Stimulated activated CD8-positive, alpha-beta memory T cell treated with anti-CD3 and anti-CD28 coated beads, Interleukin-15, amount 100 ng/mL, for 48 hours (primary cell): ENCODE data around the gene MYLK.
"Not testable (repeated sequence)": the region's sequence is repeated elsewhere in the genome, so short reads cannot be mapped to it uniquely, and the experiment has no call there.

Experiments
- DNase-seq, 2 donors: peaks; one replicate each; pipeline ENCODE4 v3.0.0-alpha.2; 2020; ENCODE audit warnings: low read depth in 2 of 2

Gene MYLK

DNA sequence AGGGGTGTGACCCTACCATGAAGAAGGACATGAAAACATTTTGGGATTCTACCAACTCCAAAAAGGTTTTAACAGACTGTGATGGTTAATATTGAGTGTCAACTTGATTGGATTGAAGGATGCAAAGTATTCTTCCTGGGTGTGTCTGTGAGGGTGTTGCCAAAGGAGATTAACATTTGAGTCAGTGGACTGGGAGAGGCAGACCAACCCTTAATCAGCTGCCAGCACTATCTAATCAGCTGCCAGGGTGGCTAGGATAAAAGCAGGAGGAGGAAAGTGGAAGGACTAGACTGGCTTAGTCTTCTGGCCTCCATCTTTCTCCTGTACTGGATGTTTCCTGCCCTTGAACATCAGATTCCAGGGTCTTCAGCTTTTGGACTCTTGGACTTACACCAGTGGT, 283.3 kb downstream of the MYLK start:
- DNase-seq = not testable (repeated sequence)

DNA sequence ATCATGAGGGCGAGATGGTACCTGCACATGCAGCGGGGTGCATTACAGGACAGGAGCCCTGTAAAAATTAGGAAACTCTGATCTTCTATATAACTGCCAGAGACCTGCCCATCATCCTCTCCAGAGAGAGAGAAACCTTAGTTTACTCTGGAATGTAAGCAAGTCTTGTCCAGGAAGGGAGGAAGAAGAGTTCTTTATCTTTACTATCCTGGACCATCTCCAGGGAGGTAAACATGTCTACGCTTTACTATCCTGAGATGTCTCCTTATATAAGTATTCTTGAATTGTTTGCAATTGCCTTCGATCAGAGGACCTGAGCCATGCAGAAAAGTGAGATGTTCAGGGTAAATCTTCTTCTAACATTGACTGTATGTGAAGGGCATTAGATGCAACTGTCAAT, 286.6 kb downstream of the MYLK start:
- DNase-seq = no peak

DNA sequence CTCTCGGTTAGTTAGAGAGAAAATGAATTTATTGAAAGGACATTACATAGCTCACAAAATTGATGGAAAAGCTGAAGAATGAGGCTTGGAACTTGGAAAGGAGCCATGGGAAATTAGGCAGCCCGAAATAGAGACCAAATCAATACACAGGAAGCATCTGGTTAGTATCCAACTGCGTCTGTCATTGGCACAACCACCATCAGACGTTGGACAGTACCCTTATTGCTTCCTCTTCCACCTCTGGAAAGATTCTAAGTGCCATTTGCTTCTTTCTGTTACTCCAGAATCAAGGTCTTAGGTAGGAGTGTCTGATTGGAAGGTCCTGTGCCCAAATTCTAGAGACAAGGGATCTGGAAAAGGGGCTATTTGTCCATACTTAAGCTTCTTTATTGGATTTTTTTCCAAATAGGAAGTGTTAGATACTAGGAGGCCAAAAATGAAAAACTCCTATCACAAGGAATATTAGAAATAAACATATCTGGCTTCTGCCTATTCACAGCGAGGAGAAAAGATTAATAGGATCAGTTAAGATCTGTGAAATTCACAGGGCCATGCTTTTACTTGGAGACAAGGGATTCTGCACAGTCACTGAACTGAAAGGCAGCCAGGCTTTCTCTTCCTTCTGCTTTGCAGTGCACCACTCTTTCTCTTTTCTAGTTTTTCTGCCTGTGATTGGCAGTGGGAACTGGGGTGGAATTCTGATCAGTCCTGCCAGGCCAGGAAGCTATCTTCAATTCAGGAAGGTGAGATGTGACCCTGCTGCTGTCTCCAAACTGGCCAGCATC, 288.5 kb downstream of the MYLK start:
- no peak for DNase-seq

DNA sequence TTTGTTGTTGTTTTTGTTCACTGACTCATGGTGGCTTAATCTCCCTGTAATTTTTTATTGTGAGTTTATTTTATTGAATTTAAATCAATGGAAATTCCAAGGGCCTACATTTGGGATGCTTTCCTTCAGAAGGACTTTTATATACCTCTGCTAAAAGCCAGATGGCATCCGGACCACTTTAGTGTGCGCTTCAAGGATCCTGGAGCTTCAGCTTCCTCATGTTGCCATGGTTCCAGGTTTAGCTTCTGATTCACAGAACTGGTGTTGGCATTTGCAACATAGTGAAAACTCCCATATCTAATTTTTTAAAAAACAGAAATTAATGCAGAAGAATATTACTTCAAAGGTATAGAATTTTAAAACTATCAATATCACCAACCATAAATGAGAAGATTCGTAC, 290.8 kb downstream of the MYLK start:
- DNase-seq = no peak

DNA sequence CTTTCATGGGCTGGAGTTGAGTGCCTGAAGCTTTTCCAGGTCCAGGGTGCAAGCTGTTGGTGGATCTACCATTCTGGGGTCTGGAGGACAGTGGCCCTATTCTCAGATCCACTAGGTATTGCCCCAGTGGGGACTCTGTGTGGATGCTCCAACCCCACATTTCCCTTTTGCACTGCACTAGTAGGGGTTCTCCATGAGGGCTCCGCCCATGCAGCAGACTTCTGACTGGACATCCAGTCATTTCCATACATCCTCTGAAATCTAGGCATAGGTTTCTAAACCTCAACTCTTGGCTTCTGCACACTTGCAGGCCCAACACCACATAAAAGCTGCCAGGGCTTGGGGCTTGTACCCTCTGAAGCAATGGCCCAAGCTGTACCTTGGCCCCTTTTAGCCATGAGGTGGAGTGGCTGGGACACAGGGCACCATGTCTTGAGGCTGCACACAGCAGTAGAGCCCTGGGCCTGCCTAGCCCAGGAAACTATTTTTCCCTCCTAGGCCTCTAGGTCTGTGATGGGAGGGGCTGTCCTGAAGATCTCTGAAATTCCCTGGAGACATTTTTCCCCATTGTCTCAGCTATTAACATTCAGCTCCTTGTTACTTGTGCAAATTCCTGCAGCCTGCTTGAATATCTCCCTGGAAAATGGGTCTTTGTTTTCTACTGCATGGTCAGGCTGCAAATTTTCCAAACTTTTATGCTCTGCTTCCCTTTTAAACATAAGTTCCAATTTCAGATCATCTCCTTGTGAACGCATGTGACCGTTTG, 293.3 kb downstream of the MYLK start:
- DNase-seq = no peak

DNA sequence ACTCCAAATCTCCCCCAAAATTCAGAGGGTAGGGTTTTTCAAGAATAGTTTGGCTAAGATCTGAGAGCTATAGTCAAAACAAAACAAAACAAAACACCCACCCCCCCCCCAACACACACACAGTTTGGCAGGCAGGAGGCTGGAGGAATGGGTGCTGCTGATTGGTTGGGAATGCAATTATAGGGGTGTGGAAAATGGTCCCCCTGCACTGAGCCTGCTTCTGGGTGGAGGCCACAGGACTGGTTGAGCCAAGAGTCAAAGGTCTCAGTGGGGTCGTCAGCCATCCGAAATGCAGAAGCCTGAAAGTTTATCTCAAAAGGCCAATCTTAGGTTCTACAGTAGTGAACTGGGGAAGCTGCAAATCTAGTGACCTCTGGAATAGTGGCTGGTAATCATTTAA, 296.7 kb downstream of the MYLK start:
- no peak for DNase-seq

DNA sequence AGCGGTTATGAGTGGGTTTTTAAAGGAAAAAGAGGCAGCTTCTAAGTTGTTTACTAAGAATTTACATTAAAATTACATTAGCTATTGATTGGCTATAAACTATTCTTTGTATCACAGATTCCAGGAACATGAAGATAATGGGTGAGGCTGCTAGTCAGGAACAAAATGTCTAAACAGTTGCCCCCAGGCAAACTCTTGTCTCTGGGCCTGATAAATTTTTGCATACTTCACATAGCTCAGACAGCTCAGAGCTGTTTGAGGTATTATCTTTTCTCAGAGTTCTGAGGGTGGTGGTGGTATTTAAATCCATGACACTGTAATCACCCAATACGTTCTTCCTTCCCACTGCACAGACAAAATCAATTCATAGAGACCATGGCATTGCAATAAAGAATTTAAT, 297.2 kb downstream of the MYLK start:
- no peak for DNase-seq

DNA sequence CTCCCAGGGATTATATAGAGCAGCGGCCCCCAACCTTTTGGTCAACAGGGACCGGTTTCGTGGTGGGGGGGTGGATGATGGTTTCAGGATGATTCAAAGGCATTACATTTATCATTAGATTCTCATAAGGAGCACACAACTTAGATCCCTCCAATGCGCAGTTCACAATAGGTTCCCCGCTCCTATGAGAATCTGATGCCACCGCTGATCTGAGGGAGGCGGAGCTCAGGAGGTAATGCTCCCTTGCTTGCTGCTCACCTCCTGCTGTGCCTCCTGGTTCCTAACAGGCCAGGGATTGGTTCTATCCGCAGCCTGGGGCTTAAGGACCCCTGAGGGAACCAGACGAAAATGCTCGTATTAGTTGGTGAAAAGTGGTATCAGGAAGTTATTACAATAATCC, 298.0 kb downstream of the MYLK start:
- DNase-seq = peak; percentile 15 to 32

DNA sequence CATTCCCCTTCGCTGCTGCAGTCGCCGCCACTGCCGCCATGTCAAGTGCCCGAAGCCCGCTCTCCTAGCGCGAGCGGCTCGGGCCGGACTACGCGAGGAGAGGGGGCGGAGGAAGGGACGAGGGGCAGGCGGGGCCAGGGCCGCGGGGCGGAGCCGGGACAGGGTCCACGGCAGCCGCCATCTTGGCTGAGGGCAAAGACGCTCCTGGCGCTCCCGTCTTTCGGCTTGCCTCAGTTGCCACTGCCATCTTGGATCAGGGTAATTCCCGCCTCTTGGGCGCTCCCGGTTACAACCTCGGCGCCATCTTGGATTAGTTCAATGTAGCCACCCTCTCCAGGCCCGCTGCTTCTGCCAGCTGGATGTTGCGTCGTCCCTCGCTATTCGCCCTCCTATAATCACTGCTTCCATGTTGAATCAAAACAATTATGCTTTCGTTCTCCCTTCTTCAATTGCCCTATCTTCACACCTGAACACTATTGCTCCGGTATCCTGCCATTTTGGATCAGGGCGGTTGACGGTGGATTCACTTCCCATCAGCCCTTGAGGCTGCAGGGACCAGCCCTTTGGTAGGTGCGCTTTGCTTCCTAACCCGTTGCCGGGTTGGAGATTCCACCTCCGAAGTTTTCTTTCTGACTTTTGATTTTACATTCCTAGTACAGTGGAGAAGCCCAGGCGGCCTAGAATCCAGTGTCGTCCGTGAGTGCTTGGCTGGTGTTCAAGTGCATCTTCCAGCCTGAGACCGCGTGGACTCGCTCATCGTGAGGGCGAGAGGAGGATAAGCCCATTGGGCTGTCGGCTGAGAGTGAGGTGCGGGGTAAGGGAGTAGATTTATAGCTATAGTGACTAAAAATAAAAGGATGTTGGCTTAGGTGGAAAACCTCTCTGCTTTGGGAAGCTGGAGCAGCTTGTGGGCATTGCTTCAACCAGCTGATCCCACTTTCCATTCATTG, 298.9 kb downstream of the MYLK start, which contains the start of gene HACD2:
TSS of gene HACD2 (minus strand) at position 66 of the 950 bp plus-strand sequence. CDS start at position 40, 26 bp downstream.
- DNase-seq = peak; percentile 93

DNA sequence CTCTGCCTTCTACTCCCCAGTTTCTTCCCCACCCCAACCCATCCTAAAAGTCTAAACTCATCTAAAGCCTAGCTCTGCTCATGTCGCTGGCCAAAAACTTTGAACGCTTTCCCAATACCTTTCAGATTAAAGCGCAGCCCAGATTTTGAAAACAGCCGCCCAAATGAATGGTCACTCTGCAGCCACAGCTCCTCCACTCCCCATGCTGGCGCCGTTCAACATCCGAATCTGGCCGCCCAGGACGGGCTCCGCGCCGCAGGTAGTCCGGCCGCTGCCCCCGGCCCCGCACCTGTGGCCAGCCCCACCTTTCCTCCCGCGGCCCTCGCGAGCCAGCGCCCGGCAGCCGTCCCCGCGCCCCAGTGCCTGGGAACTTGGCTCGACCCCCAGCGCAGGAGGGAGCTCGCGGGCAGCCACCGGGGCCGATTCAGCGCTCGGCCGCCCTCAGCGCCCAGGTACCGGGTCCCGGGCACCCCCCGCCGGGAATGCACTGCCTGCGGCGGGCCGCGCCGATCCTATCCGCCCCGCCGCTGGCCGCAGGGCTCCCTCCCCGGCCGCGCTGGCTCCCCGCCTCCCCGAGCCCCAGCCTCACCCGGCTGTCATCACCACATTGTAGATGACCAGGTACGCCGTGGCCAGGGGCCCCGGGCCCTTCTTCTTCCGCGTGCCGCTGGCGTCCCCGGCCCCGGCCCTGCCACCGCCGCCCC, 299.7 kb downstream of the MYLK start:
- peak in 1 of 2 donors; percentile 8 for DNase-seq

DNA sequence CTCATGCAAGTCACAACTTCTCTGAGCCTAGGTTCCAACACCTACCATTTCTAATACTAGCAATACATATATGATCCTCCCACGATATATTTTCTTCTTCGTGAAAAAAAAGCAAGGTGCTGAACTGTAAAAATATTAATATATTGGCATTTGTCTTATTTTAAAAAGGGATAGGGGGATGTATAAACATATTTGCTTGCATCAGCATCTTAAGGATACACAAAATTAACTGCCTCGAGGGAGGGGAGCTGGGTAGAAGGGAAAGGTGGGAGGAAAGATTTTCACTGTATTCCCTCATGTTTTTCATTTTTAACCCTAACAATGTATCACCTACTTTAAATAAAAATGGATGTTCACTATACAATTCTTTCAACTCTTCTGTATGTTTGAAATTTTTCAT, 300.6 kb downstream of the MYLK start:
- no peak for DNase-seq

DNA sequence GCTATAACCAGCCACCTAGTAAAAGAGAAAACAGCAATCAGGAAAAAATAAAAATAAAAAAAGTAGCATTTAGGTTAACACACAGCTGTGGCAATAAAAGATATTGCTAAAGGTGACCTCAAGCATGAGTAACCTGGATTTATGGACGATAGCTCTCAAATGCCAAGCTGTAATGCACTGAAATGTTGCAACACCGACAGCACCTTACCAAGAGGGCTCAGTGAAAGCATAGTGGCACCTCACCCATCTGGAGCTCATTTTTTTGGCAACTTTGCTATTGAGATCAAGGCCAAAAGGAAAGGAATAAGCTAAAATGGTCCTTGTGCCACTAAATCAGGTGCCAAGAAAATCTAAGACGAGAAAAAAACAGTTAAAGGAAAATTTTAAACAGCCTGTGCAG, 301.8 kb downstream of the MYLK start:
- DNase-seq = no peak

DNA sequence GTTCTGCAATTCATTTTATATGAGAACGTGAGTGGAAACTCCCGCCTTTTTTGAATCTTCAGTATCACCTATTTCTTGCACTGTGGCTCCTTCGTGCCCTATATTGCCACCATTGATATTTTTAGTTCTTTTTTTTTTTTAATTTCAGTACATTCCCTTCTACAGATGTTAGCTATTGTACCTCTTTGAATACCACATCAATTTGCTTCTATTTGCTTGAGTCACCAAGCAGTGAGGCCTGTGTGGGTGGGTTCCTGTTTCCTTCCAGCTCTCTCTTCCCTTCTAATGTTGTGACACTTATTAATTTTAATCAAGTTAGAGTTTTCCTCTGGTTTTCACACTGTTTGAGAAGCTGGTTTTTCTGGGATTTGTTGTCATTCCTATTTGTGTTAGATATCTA, 308.0 kb downstream of the MYLK start:
- DNase-seq = no peak

DNA sequence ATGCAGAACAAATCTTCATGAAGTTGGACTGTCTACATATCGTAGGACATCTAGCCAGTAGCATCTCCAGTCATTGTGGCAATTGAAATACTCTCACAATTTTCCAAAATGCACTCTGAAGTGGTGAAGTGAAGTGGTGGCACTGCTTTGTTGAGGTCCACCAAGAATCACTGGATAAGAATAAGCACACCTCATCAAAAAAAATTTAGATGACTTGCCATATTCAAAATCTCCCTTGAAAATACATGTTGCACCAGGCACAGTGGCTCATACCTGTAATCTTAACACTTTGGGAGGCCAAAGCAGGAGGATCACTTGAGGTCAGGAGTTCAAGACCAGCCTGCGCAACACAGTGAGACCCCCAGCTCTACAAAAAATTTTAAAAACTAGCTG, 312.2 kb downstream of the MYLK start:
- DNase-seq = no peak

DNA sequence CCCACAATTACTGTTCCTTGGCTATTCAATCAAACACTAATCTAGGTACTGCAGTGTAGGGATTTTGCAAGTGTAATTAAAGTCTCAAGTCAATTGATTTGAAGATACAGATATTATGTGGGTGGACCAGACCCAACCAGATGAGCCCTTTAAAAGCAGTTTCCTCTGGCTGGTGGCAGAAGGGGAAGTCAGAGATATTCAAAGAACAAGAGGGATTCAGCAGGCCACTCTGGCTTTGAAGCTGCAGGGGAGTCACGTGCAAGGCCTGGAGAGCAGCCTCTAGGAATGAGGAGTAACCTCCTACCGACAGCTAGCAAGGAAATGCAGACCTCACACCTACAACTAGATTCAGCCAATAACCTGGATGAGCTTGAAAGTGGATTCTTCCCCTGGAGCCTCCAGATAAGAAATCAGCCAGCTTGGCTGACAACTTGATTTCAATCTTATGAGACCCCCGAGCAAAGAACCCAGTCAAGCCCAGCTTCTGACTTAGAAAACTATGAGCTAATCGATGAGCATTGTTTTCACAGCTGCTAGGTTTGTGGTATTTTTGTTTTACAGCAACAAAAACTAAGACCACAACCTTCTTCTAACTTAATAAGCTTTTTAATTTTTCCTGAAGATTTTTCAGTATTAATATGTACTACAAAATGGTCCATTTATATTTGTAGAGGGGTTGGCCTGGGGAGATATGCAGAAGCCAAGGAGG, 312.7 kb downstream of the MYLK start:
- DNase-seq = no peak

DNA sequence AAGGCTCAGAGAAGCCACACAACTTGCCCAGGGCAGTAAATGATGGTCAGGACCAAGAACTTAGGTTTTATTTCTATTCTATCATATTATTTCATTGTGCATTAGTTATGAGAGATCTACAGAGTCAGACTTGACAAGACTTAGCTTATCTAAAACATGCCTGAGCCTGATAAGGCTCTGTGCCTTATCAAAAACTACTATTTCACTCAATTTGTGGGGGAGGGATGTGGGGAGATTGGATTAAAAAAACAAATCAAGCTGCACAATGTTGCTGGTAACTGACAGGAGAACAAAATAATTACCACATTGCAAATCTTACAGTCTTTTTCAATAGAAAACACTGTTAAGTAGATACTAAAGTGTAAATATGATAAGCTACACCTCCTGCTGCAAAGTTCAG, 315.3 kb downstream of the MYLK start:
- DNase-seq = no peak

DNA sequence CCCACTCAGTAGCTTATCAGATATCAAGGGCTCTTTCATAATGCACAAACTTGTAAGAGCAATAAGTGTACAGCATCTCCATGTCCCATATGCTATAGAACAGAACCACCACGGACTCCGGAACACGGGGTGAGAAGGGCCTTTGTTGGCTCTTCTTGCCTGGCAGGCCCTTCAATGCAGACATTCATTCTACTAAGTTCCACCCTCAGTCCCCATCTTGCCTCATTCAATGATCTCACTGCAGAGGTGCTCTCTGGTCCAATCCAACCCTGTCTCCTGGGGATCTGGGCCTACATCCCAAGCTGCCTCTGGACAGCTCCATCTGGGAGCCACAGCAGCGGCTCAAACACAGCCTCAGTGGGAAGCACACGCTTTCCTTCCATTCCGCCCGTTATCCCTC, 316.1 kb downstream of the MYLK start:
- DNase-seq = no peak

DNA sequence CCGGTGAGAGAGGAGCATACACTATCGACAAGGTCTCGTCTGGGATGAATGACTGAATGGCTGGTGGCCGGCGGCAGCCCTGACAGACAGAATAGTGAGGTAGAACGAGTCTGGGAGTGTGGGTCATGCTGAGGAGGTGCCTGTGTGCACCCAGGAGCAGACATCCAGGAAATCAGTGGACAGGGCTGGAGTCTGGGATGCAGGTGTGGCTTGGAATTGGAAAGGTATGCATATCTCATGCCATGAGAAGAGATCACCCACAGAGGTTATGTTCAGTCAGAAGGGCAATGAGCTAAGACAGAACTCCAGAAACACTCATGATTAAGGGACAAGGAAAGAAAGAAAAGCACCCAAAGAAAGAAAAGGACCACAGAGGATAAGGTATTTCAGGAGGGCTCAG, 320.1 kb downstream of the MYLK start:
- no peak for DNase-seq

DNA sequence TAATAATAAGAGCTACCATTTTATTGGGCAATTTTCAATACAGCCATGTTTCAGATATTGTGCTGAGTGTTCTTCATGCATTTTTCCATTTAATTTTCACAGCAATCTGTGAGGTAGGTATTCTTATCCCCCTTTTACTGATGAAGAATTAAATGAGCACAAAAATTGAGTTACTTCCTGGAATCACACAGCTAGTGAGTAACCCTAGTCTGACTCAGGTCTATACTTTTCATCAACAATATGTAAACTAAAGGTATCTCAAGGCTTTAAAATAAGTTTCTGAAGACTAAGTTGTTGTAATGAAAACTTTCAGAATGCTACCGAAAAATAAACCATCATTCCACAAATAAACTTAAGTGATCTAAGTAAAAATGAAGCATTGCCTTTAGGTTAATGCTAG, 321.6 kb downstream of the MYLK start:
- no peak for DNase-seq

DNA sequence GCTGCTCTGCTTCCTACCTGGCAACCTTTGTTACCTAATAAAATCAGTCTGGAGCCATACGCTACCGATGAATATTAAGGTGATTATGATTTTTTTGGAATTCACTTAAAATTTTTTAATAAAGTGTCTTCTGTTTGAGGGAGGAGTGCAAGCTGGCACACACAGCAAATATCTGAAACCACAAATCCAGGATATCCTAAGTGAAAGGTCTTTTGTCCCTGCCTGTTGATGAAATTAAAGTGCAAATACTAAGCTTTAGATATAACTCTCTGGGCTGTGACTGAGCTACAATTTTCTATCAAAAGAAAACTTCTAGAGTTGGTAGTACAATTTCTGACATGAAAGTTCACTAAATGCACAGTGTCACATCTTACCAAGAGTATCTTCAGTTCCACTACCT, 322.9 kb downstream of the MYLK start:
- DNase-seq = no peak
